Measurements from ENCODE around the gene GHDC. TPM values are rescaled to one million over a fixed set of nuclear protein-coding genes. Genes with fewer than 3 reads are reported as not detected.
A peak's percentile ranks its signal among the peaks of the same experiment; 100 is the strongest.
"Not testable (repeated sequence)": the region's sequence is repeated elsewhere in the genome, so short reads cannot be mapped to it uniquely, and the experiment has no call there.

Gene GHDC
- total RNA-seq, 1 experiment from 2014 or later = 8.1 TPM

DNA sequence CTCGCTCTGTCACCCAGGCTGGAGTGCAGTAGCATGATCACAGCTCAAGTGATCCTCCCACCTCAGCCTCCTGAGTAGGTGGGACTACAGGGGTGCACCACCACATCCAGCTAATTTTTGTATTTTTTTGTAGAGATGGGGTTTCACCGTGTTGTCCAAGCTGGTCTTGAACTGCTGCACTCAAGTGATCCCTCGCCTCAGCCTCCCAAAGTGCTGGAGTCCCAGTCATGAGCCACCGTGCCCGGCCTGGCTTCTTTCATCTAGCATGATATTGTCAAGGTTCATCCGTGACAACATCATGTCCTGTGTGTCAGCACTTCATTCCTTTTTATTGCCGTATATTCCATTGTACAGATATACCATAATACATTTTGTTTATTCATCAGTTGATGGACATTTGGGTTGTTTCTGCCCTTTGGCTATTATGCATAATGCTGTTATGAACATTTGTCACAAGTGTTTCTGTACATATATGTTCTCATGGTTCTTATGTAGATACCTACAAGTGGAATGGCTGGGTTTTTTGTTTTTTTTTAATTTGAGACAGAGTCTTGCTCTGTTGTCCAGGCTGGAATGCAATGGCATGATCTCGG is 3.4 kb upstream of the GHDC start:
- H3K4me3 ChIP-seq = no peak overlapping the region
- DNase-seq (ENCODE audit: low read depth in 1 of 2, low spot score in 2 of 2) = no peak
- no peaks in the 10 kb centered on the region for H3K27me3 ChIP-seq (replicated peaks)
- no peaks in the 10 kb centered on the region; the same call in 1 of the 2 replicates for H3K36me3 ChIP-seq
- H3K9me3 ChIP-seq (replicated peaks) = 0 out of 2 replicates have a peak, but pooled peaks cover 3% of the 10 kb centered on the region
- H3K4me1 ChIP-seq (replicated peaks) = peaks cover 23% of the 10 kb centered on the region
- no peak overlapping the region for H3K27ac ChIP-seq

- no peaks in the 10 kb centered on the region for H3K27me3 ChIP-seq (replicated peaks)
- H3K4me3 ChIP-seq = peak overlapping the region; percentile 59
- no peak for DNase-seq (ENCODE audit: low read depth in 1 of 2, low spot score in 2 of 2)
- H3K36me3 ChIP-seq = no peaks in the 10 kb centered on the region
- H3K4me1 ChIP-seq (replicated peaks) = peaks cover 23% of the 10 kb centered on the region
- H3K9me3 ChIP-seq (replicated peaks) = 0 out of 2 replicates have a peak, but pooled peaks cover 3% of the 10 kb centered on the region
- H3K27ac ChIP-seq = no peak overlapping the region
Measured at GRCh38 chr17:42193216-42193968, 902 bp downstream of the GHDC start.

- H3K9me3 ChIP-seq (replicated peaks) = 0 out of 2 replicates have a peak, but pooled peaks cover 3% of the 10 kb centered on the region
Measured at GRCh38 chr17:42192189-42193126, 1.8 kb downstream of the GHDC start.

DNA sequence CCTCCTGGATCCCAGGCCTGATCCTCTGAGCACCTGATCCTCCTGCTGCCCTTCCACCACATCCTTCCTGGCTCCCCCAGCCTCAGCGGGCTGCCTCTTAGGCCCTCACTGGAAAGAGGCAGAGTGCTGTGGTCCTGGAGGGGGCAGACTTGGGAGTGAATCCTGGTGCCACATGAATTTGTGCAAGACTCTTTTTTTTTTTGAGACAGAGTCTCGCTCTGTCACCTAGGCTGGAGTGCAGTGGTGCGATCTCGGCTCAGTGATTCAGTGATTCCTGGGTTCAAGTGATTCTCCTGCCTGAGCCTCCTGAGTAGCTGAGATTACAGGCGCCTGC is 3.1 kb downstream of the GHDC start:
- no peak overlapping the region for H3K27ac ChIP-seq
- 0 out of 2 replicates have a peak, but pooled peaks cover 3% of the 10 kb centered on the region for H3K9me3 ChIP-seq (replicated peaks)
- H3K36me3 ChIP-seq = no peaks in the 10 kb centered on the region
- no peak for DNase-seq (ENCODE audit: low read depth in 1 of 2, low spot score in 2 of 2)
- H3K27me3 ChIP-seq (replicated peaks) = no peaks in the 10 kb centered on the region
- peaks cover 26% of the 10 kb centered on the region for H3K4me1 ChIP-seq (replicated peaks)
- no peak overlapping the region for H3K4me3 ChIP-seq

More at GRCh38 chr17:42192189-42193126, 1.8 kb downstream of the GHDC start:
- Histone ChIP-seq H3K4me1 (replicated peaks) (peaks cover 25% of the 10 kb centered on the region), H3K4me3 (no peak overlapping the region), H3K27ac (no peak overlapping the region), H3K27me3 (replicated peaks) (no peaks in the 10 kb centered on the region), H3K36me3 (no peaks in the 10 kb centered on the region)
- DNase-seq (ENCODE audit: low read depth in 1 of 2, low spot score in 2 of 2) = no peak

DNA sequence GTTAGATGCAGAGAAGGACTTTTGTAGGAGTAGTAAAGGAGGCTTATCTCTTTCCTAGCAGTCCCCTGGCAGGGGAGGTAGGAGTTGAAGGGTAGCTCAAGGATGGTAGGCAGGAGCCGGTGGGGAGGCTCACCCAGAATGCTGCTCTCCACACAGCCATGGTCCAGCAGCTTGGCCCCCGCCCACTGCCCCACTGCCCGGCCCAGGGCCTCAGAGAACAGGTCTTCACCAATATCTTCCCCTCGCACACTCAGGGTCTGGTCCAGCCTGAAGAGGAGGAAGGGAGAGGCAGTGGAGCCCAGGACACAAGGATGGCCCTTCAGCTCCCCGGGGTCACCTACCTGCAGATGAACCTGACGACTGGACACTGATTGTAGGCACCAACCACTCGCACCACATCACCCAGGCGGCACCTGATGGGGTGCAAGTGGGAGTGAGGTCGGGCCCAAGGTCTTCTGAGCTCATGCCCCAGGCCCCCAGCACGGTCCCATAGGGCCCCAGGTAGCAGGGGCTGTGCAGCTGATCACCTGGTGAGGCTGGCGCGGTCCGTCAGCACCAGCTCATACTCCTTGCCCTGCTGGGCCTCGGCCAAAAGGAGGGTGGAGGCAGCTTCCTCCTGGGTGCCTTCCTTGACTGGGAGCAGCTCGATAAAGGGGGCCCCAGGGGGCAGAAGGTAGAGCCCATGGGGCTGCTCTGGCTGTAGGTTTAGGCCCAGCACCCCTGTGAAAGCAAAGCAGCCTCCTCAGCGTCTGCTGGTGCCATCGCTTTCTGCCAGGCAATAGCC is 3.6 kb downstream of the GHDC start:
- no peak for DNase-seq (ENCODE audit: low read depth in 1 of 2, low spot score in 2 of 2)
- 0 out of 2 replicates have a peak, but pooled peaks cover 3% of the 10 kb centered on the region for H3K9me3 ChIP-seq (replicated peaks)
- H3K4me3 ChIP-seq = no peak overlapping the region
- no peaks in the 10 kb centered on the region for H3K27me3 ChIP-seq (replicated peaks)
- H3K4me1 ChIP-seq (replicated peaks) = peaks cover 26% of the 10 kb centered on the region
- H3K27ac ChIP-seq = no peak overlapping the region
- H3K36me3 ChIP-seq = no peaks in the 10 kb centered on the region

DNA sequence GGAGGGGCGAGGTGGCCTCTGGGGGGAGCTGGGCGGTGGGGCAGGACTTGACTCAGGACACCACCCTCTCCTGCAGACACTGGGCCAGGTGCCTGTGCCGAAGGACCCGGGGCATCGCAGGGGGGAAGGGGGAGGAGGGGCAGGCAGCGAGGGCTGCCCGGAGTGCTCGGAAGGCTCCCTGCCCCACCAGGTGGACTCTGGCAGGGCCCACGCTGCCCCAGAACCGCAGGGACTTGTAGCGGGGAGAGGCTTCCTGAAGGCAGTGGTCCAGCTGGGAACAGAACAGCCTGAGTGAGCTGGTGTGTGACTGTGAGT is 4.7 kb downstream of the GHDC start:
- no peaks in the 10 kb centered on the region for H3K27me3 ChIP-seq (replicated peaks)
- no peak for DNase-seq (ENCODE audit: low read depth in 1 of 2, low spot score in 2 of 2)
- H3K4me3 ChIP-seq = no peak overlapping the region
- no peak overlapping the region for H3K27ac ChIP-seq
- 0 out of 2 replicates have a peak, but pooled peaks cover 2% of the 10 kb centered on the region for H3K9me3 ChIP-seq (replicated peaks)
- no peaks in the 10 kb centered on the region for H3K36me3 ChIP-seq
- peaks cover 23% of the 10 kb centered on the region for H3K4me1 ChIP-seq (replicated peaks)

DNA sequence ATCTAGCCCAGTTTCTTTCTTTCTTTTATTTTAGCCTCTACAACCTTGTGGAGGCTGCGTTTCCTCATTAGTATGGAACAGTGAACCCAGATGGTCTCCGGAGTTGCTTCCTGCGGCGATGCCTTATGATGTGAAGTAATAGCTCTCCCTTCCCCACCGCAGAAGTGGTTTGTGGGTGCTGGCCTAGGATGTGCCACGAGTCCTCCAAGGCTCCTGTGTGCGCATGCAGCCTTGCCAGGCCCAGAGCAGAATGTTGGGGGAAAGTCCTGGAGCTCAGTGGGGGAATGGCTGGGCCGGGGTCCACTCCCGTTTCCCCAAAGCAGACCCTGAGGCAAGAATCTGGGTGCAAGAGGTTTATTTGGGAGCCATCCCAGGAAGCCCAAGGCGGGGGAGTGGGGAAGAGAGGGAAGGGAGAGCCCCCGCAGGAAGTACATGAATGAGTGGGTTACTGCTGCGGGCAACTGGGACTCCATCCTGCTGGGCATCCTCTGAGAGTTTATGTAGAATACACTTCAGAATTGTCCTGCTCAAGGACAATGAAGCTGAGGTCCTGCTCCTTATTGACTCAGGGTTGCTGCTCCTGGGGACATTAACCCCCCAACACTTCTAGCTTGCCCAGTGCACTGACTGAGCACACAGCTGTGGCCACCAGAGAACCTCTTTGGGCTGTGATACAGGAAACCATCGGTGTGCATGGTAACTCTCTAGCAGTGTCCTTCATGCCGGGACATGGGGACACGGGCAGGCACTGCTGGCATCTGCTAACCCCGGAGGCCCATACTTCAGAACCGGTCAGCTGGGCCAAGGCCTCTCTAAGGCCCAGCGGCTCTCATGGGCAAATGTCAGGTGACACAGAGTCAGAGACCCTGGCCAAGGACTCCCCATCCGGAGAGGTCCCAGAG is 5.3 kb downstream of the GHDC start:
- Histone ChIP-seq H3K9me3 (replicated peaks) (no peaks in the 10 kb centered on the region), H3K27me3 (replicated peaks) (no peaks in the 10 kb centered on the region), H3K36me3 (no peaks in the 10 kb centered on the region), H3K4me1 (replicated peaks) (peaks cover 22% of the 10 kb centered on the region), H3K27ac (no peak overlapping the region), H3K4me3 (no peak overlapping the region)
- no peak for DNase-seq (ENCODE audit: low read depth in 1 of 2, low spot score in 2 of 2)

GRCh38 chr17:42187833-42188232 is 6.5 kb downstream of the GHDC start:
- no peaks in the 10 kb centered on the region for H3K36me3 ChIP-seq
- no peak overlapping the region for H3K27ac ChIP-seq
- H3K4me1 ChIP-seq (replicated peaks) = peaks cover 26% of the 10 kb centered on the region
- 0 out of 2 replicates have a peak, but pooled peaks cover 2% of the 10 kb centered on the region for H3K27me3 ChIP-seq (replicated peaks)
- no peak overlapping the region for H3K4me3 ChIP-seq
- no peaks in the 10 kb centered on the region for H3K9me3 ChIP-seq (replicated peaks)
- DNase-seq (ENCODE audit: low read depth in 1 of 2, low spot score in 2 of 2) = no peak

DNA sequence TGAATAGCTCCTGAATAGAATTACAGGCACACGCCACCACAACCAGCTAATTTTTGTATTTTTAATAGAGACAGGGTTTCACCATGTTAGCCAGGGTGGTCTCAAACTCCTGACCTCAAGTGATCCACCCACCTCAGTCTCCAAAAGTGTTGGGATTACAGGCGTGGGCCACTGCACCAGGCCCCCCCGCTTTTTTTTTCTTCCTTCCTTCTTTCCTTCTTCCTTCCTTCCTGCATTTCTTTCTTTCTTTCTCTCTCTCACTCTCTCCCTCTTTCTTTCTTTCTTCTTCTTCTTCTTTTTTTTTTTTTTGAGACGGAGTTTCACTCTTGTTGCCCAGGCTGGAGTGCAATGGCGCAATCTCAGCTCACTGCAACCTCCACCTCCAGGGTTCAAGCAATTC is 8.1 kb downstream of the GHDC start:
- H3K27me3 ChIP-seq (replicated peaks) = peaks cover 11% of the 10 kb centered on the region
- not testable (repeated sequence) for H3K27ac ChIP-seq; H3K9me3 ChIP-seq (replicated peaks); H3K4me3 ChIP-seq; H3K36me3 ChIP-seq; DNase-seq (ENCODE audit: low read depth in 1 of 2, low spot score in 2 of 2)
- peaks cover 29% of the 10 kb centered on the region for H3K4me1 ChIP-seq (replicated peaks)

DNA sequence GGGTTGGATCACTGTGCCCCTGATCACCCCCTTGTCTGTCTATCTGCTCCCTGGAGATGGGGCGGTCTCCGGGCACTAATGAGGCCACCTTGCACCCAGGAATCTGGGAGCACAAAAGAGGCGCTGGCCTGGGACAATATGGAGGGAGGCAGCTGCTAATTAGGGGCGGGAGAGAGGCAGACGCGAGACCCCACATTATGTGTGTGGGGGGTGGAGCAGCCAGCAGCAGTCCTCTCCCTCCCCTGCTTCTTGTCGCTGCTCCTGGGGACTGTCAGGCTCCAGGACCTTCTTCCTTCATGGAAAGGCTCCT is 8.7 kb downstream of the GHDC start:
- H3K36me3 ChIP-seq = no peaks in the 10 kb centered on the region
- peaks cover 35% of the 10 kb centered on the region for H3K4me1 ChIP-seq (replicated peaks)
- DNase-seq (ENCODE audit: low read depth in 1 of 2, low spot score in 2 of 2) = no peak
- no peak overlapping the region for H3K27ac ChIP-seq
- H3K4me3 ChIP-seq = no peak overlapping the region
- peaks cover 3% of the 10 kb centered on the region for H3K9me3 ChIP-seq (replicated peaks)
- H3K27me3 ChIP-seq (replicated peaks) = peaks cover 17% of the 10 kb centered on the region

DNA sequence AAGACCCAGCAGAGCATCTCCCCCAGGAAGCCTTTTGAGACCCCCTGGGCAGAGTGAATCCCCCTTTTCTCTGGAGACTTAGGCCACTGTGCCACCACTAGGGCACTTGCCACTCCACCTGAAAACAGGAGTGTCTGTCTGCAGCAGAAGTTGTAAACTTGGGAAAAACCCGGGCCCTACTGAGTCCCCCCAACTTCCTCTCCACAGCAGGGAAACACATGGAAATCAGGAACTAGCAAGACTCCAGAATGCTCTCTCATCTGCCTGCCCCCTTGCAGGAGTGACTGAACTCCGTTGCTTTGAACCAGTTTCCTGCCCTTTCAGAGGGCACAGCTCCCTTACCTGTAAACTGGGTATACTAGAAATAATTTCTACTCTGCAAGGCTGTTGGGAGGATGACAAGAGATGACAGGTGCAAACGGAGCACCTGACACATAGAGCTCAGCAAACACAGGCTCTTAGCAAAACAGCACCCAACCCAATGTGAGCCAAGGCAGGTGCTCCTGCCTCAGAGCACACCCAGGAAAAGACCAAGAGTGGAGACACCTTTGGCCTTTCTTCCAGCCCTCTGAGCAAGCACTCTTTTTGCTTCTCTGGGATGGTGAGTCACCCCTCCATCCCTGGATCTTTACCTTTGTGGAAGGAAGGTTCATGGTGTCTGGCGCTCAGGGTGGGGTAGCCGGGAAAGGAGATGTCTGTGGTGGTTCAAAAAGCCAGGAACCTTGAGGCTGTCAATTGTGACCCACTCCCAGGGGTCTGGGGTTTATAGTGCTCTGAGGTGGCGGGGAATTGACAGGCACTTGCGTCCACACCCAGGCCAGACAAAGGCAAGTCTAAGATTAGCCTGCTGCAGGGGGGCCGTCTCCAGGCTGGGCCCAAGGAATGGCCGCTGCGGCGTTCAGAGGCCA is 9.3 kb downstream of the GHDC start, which contains the start of gene HCRT:
TSS of gene HCRT (minus strand) at position 740 of the 908 bp plus-strand sequence. CDS start at position 653, 87 bp downstream.
- H3K4me3 ChIP-seq = peak within 1 kb of the TSS; percentile 22
- no peak within 1 kb of the TSS for H3K27ac ChIP-seq
- peaks cover 7% of the 10 kb centered on the region for H3K9me3 ChIP-seq (replicated peaks)
- peaks cover 23% of the 10 kb centered on the region for H3K27me3 ChIP-seq (replicated peaks)
- peaks cover 40% of the 10 kb centered on the region for H3K4me1 ChIP-seq (replicated peaks)
- H3K36me3 ChIP-seq = no peaks in the 10 kb centered on the region
- no peak for DNase-seq (ENCODE audit: low read depth in 1 of 2, low spot score in 2 of 2)
